ENCODE measurements around the gene HSFX1.

DNA sequence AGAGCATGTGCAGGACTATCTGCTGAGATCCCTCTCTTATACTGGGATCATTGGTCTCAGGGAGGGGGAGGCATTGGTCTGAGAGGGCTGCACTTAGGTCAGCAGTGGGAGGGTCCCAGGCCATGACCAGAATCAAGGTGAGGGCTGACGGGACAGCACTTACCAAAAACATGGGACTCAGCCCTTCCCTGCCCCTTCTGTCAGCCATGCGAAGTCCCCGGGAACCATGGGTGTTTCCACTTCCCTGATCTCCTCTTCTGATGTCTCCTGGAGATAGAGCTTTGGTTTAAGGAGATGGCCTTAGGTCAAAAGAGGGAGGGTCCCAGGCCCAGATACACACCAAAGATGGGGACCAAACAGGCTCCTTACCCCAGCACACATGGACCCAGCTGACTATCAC, 12.9 kb upstream of the HSFX1 start:
- no peak for TF ChIP-seq CTCF (conservative IDR thresholded peaks at IDR 0.05)
- TF ChIP-seq ZFX (IDR thresholded peaks at IDR 0.05): no peak
